ENCODE measurements around the gene HDAC5.

- TF ChIP-seq YY1 (IDR thresholded peaks at IDR 0.05; ENCODE audit: low read depth, low read length) (no peak), BRCA1 (IDR thresholded peaks at IDR 0.05; ENCODE audit: low read depth, low read length) (no peak)
Measured at GRCh38 chr17:44171931-44172455, 48.6 kb upstream of the HDAC5 start.

Measured in H1 (cell line).